Measurements from ENCODE around the gene SYT9. TPM values are rescaled to one million over a fixed set of nuclear protein-coding genes. Genes with fewer than 3 reads are reported as not detected.

Gene SYT9
- total RNA-seq, 1 donor from 2014 or later: 0.21 TPM

DNA sequence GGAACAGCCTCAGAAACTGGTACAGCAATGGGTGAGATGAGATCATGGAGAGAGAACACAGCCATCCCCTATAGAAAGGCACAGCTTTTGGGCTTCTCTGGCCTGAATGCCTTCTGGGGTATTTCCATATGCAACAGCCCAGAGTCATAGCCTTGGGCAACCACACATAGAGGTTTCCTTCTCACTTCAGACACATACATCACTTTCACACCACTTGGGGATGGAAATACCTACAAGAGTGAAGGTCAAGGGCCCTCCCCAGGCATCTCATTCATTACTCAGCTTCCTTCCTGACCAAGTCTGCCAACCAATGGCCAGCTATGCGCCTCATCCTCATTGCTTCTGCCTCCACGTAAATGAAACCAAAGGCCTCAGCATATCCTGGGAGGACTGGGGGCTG is 215.9 kb downstream of the SYT9 start:
- no peak for TF ChIP-seq CTCF (IDR thresholded peaks at IDR 0.05; ENCODE audit: unreplicated experiment)
- Mint-ChIP-seq H3K4me3 (ENCODE audit: unreplicated experiment) (no peak overlapping the region), H3K9me3 (ENCODE audit: unreplicated experiment) (no peaks in the 10 kb centered on the region), H3K36me3 (ENCODE audit: low read depth, unreplicated experiment) (no peaks in the 10 kb centered on the region), H3K27me3 (ENCODE audit: unreplicated experiment) (no peaks in the 10 kb centered on the region), H3K4me1 (ENCODE audit: unreplicated experiment) (peaks cover 2% of the 10 kb centered on the region), H3K27ac (ENCODE audit: unreplicated experiment) (no peak overlapping the region)
- DNase-seq (ENCODE audit: low spot score): no peak

DNA sequence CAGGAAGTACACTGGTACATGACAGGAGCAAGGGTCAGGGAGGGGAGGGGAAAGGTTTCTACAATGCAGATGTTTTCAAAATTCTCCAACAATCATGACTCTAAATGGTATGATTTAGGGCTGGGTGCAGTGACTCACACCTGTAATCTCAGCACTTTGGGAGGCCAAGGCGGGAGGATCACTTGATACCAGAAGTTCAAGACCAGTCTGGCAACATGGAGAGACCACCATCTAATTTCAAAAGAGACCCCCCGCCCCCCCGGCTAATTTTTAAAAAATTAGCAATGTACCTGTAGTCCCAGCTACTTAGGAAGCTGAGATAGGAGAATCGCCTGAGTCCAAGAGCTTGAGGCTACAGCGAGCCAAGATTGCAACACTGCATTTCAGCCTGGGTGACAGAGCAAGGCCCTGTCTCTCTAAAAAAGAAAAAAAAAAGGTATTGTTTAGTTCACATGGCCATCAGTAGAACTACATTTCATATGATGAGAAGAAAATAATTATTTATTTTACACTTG is 217.7 kb downstream of the SYT9 start:
- no peaks in the 10 kb centered on the region for H3K27me3 Mint-ChIP-seq (ENCODE audit: unreplicated experiment)
- H3K9me3 Mint-ChIP-seq (ENCODE audit: unreplicated experiment): no peaks in the 10 kb centered on the region
- no peak overlapping the region for H3K27ac Mint-ChIP-seq (ENCODE audit: unreplicated experiment)
- no peak overlapping the region for H3K4me3 Mint-ChIP-seq (ENCODE audit: unreplicated experiment)
- DNase-seq (ENCODE audit: low spot score): no peak
- H3K36me3 Mint-ChIP-seq (ENCODE audit: low read depth, unreplicated experiment): no peaks in the 10 kb centered on the region
- TF ChIP-seq CTCF (IDR thresholded peaks at IDR 0.05; ENCODE audit: unreplicated experiment): no peak
- H3K4me1 Mint-ChIP-seq (ENCODE audit: unreplicated experiment): peaks cover 2% of the 10 kb centered on the region

- Mint-ChIP-seq H3K27ac (ENCODE audit: unreplicated experiment) (no peak overlapping the region), H3K4me3 (ENCODE audit: unreplicated experiment) (no peak overlapping the region), H3K36me3 (ENCODE audit: low read depth, unreplicated experiment) (no peaks in the 10 kb centered on the region), H3K27me3 (ENCODE audit: unreplicated experiment) (no peaks in the 10 kb centered on the region), H3K9me3 (ENCODE audit: unreplicated experiment) (no peaks in the 10 kb centered on the region), H3K4me1 (ENCODE audit: unreplicated experiment) (peaks cover 2% of the 10 kb centered on the region)
- TF ChIP-seq CTCF (IDR thresholded peaks at IDR 0.05; ENCODE audit: unreplicated experiment): no peak
- DNase-seq (ENCODE audit: low spot score): no peak
Measured at GRCh38 chr11:7471071-7471470, 219.4 kb downstream of the SYT9 start.

GRCh38 chr11:7473717-7474116 is 222.0 kb downstream of the SYT9 start:
- no peak overlapping the region for H3K4me3 Mint-ChIP-seq (ENCODE audit: unreplicated experiment)
- H3K27ac Mint-ChIP-seq (ENCODE audit: unreplicated experiment): no peak overlapping the region
- H3K9me3 Mint-ChIP-seq (ENCODE audit: unreplicated experiment): no peaks in the 10 kb centered on the region
- H3K36me3 Mint-ChIP-seq (ENCODE audit: low read depth, unreplicated experiment): no peaks in the 10 kb centered on the region
- H3K27me3 Mint-ChIP-seq (ENCODE audit: unreplicated experiment): no peaks in the 10 kb centered on the region
- H3K4me1 Mint-ChIP-seq (ENCODE audit: unreplicated experiment): peaks cover 2% of the 10 kb centered on the region
- no peak for DNase-seq (ENCODE audit: low spot score)
- TF ChIP-seq CTCF (IDR thresholded peaks at IDR 0.05; ENCODE audit: unreplicated experiment): no peak

DNA sequence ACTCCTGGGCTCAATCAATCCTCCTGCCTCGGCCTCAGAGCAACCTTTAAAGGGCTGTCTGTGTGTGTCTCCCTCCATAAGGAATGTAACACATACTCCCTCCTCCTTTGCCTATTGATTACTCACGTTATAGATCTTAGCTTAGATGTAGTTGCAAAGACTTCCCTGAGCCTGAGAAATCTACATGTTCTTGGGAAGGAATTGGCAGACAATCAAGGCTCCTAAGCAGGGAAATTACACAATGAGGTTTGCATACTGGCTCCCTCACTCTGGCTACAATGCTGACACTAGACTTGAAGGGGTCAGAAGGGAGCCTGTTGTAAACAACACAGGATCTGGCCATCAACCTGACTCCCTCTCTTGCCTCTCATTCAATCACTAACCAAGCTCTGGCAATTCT is 228.4 kb downstream of the SYT9 start:
- H3K4me3 Mint-ChIP-seq (ENCODE audit: unreplicated experiment): no peak overlapping the region

More for the DNA sequence above, 228.4 kb downstream of the SYT9 start:
- no peak for TF ChIP-seq CTCF (IDR thresholded peaks at IDR 0.05; ENCODE audit: unreplicated experiment)
- Mint-ChIP-seq H3K36me3 (ENCODE audit: low read depth, unreplicated experiment) (no peaks in the 10 kb centered on the region), H3K27ac (ENCODE audit: unreplicated experiment) (no peak overlapping the region), H3K27me3 (ENCODE audit: unreplicated experiment) (no peaks in the 10 kb centered on the region), H3K9me3 (ENCODE audit: unreplicated experiment) (no peaks in the 10 kb centered on the region), H3K4me1 (ENCODE audit: unreplicated experiment) (peaks cover 2% of the 10 kb centered on the region)
- no peak for DNase-seq (ENCODE audit: low spot score)
